Hepatocyte (in vitro differentiated cells): ENCODE results near the gene EML6.

Experiments used
- EZH2phosphoT487 ChIP-seq: fragments of 200-600 bp; sonication (generic); IDR thresholded peaks from one replicate; pipeline ENCODE4 v1.6.1; 2018; ENCODE audit warnings: antibody characterized with exemption, mild to moderate bottlenecking, low read depth, moderate library complexity; ENCODE audit not compliant: unreplicated experiment, severe bottlenecking
- TF ChIP-seq, protein P1 (sequence below): fragments of 200-600 bp; sonication (generic); IDR thresholded peaks from 2 replicates; pipeline ENCODE4 v1.5.1; 2016; ENCODE audit warnings: antibody characterized with exemption, mild to moderate bottlenecking; ENCODE audit not compliant: poor library complexity

DNA sequence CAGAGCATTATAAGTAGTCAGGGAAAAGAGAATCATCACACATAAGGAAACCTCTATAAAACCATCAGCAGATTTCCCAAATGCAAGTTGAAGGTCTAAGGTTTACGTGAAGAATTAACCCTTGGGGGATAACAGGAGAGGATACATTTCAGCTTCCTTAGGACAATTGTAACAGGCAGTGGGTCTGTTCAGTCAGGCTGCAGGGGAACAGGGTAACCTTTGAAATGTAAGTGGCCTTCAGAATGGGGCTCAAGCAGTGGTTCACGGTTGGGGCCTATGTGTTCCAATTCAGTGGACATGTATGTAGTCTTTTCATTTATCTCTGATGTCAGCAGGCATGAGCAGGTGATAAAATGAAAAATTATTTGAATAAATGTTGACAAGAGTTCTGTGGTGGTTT is 139.3 kb downstream of the EML6 start:
- TF ChIP-seq, protein P1, sequence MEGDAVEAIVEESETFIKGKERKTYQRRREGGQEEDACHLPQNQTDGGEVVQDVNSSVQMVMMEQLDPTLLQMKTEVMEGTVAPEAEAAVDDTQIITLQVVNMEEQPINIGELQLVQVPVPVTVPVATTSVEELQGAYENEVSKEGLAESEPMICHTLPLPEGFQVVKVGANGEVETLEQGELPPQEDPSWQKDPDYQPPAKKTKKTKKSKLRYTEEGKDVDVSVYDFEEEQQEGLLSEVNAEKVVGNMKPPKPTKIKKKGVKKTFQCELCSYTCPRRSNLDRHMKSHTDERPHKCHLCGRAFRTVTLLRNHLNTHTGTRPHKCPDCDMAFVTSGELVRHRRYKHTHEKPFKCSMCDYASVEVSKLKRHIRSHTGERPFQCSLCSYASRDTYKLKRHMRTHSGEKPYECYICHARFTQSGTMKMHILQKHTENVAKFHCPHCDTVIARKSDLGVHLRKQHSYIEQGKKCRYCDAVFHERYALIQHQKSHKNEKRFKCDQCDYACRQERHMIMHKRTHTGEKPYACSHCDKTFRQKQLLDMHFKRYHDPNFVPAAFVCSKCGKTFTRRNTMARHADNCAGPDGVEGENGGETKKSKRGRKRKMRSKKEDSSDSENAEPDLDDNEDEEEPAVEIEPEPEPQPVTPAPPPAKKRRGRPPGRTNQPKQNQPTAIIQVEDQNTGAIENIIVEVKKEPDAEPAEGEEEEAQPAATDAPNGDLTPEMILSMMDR: no peak
- TF ChIP-seq EZH2phosphoT487: no peak
